OCI-LY7 (cell line): Measurements from ENCODE around the gene PAXX. TPM values are rescaled to one million over a fixed set of nuclear protein-coding genes. Genes with fewer than 3 reads are reported as not detected.

Experiments used
- BruUV-seq: library from RNA; stranded (reverse); fragments of 400-500 nt; replicated peaks from 2 replicates; lab custom pipeline; 2021; lab: Mats Ljungman, UMichigan
- CTCF ChIA-PET: fragments of 300-600 bp; sonication (Branson Sonifier 250); formaldehyde crosslinking; loops from one replicate; lab custom pipeline; 2022; ENCODE audit warnings: antibody characterized with exemption; ENCODE audit not compliant: unreplicated experiment; lab: Charles Lee
- POLR2A ChIA-PET: fragments of 300-600 bp; sonication (Branson Sonifier 250); formaldehyde crosslinking; loops from one replicate; lab custom pipeline; 2022; ENCODE audit warnings: antibody characterized with exemption; lab: Charles Lee
- DNase-seq: peaks from one replicate; pipeline ENCODE4 v3.0.0-alpha.2; 2015; ENCODE audit warnings: low spot score
- H2AFZ ChIP-seq: fragments of 200-600 bp; sonication (generic), shearing (Covaris generic); 2 replicates; pipeline ENCODE4 v1.6.1; 2014; ENCODE audit warnings: mild to moderate bottlenecking, antibody characterized with exemption, low read length, moderate library complexity
- H3K27ac ChIP-seq: fragments of 200-600 bp; sonication (generic); 2 replicates; pipeline ENCODE4 v1.5.1; 2014; ENCODE audit warnings: mixed run types, low read depth, mild to moderate bottlenecking, moderate library complexity, low read length, inconsistent platforms; ENCODE audit not compliant: poor library complexity, severe bottlenecking
- H3K36me3 ChIP-seq: fragments of 200-600 bp; sonication (generic); 2 replicates; pipeline ENCODE4 v1.6.1; 2014; ENCODE audit warnings: mild to moderate bottlenecking, antibody characterized with exemption, low read length, moderate library complexity, mixed read lengths; ENCODE audit not compliant: insufficient read depth
- H3K4me1 ChIP-seq: fragments of 200-600 bp; sonication (generic); 2 replicates; pipeline ENCODE4 v1.5.1; 2014; ENCODE audit warnings: mild to moderate bottlenecking, low read length; ENCODE audit not compliant: insufficient read depth, poor library complexity, severe bottlenecking
- H3K4me2 ChIP-seq: fragments of 200-600 bp; sonication (generic); 2 replicates; pipeline ENCODE4 v1.6.1; 2014; ENCODE audit warnings: mild to moderate bottlenecking, low read length
- H3K4me3 ChIP-seq: fragments of 200-600 bp; sonication (generic); 2 replicates; pipeline ENCODE4 v1.5.1; 2014; ENCODE audit warnings: mild to moderate bottlenecking, low read depth, low read length; ENCODE audit not compliant: poor library complexity, severe bottlenecking
- H3K79me2 ChIP-seq: fragments of 200-600 bp; sonication (generic); 2 replicates; pipeline ENCODE4 v1.6.1; 2016; ENCODE audit warnings: low read depth, mild to moderate bottlenecking, low read length, moderate library complexity, mixed read lengths; ENCODE audit not compliant: insufficient read depth
- H3K9me2 ChIP-seq: fragments of 200-600 bp; sonication (generic); 2 replicates; pipeline ENCODE4 v1.6.1; 2016; ENCODE audit warnings: mild to moderate bottlenecking, low read length, mixed read lengths; ENCODE audit not compliant: insufficient read depth
- H3K9me3 ChIP-seq: fragments of 200-600 bp; sonication (generic); 2 replicates; pipeline ENCODE4 v1.6.1; 2014; ENCODE audit warnings: mild to moderate bottlenecking, mixed run types, low read length, mixed read lengths
- H4K20me1 ChIP-seq: fragments of 200-600 bp; sonication (generic); 2 replicates; pipeline ENCODE4 v1.6.1; 2014; ENCODE audit warnings: mild to moderate bottlenecking, antibody characterized with exemption, low read length, moderate library complexity, mixed read lengths; ENCODE audit not compliant: insufficient read depth
- CTCF ChIP-seq: fragments of 200-600 bp; sonication (generic); conservative IDR thresholded peaks from 2 replicates; pipeline ENCODE4 v1.5.1; 2014; ENCODE audit warnings: mild to moderate bottlenecking, antibody characterized with exemption, low read length, moderate library complexity, mixed read lengths
- EZH2phosphoT487 ChIP-seq: fragments of 200-600 bp; sonication (generic); IDR thresholded peaks from 2 replicates; pipeline ENCODE4 v1.6.1; 2018; ENCODE audit warnings: low read depth, borderline replicate concordance, mild to moderate bottlenecking, mixed run types, antibody characterized with exemption, low read length, moderate library complexity, mixed read lengths
- intact Hi-C: fragments of 100-400 bp; cut with micrococcal nuclease; formaldehyde crosslinking; loops from one replicate; pipeline ENCODE4 v1.10.0; 2022; ENCODE audit not compliant: unreplicated experiment
- total RNA-seq, 2 experiments: library from RNA; depleted of rRNA in 1 of 2; stranded (reverse); fragments of >200 nt in 1 of 2; shearing (Covaris generic) in 1 of 2; gene quantifications; 2 replicates each; pipeline ENCODE4 v1.2.3, GENCODE V29; 2014 to 2022

The PAXX gene
- total RNA-seq, 2 experiments from 2014 or later: 45.7 to 63.5 TPM

DNA sequence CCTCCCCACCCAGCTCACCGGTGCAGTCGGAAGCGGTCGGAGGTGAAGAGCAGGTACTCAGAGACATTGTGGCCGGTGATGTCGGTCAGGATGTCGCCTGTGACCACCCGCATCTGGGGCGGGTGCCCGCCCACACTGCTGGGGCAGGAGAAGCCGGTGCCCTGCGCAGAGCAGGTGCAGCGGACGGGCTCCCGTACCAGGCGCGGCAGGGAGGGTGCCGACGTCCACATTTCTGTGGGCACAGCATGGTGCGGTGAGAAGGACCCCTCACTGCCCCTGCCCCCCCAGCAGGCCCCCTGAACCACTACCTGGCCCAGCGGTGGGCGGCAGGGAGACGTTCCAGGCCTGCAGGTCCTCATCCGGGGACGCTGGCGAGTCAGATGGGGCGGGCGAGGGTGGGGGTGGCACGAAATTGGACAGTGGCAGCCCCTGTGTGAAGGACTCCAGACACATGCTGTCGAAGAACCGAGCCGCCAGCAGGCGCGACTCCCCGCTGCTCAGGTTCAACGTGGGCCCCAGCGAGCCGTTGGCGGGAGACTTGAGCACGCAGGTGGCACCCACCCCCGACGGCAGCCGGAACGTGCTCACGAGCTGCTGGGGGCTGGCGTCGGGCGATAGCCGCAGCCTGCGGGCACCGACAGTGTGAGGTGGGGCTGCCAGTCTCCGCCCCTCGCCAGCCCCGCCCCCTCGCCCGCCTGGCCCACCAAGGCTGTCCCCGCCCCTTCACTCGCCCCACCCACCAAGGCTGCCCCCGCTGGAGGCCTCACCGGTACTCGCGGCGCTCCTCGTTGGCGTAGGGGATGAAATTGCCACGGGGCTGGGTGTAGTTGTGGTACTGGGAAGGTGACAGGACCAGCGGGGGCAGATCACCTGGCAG is 20.7 kb downstream of the PAXX start:
- no peak overlapping the region for H3K4me3 ChIP-seq
- no peak overlapping the region for H3K4me2 ChIP-seq
- POLR2A ChIA-PET: no interaction called here
- no peak overlapping the region for H3K27ac ChIP-seq
- no peak for TF ChIP-seq CTCF
- TF ChIP-seq EZH2phosphoT487: no peak
- intact Hi-C loops: no loop called here
- H2AFZ ChIP-seq: no peak overlapping the region
- no TSS peak for BruUV-seq
- DNase-seq: no peak
- H3K9me2 ChIP-seq: no peaks in the 10 kb centered on the region
- CTCF ChIA-PET: interaction anchor here (0.6 kb wide), 1 partner anchor 24 kb away, joined by 3 read pairs; no protein-coding TSS in a partner anchor
- no peaks in the 10 kb centered on the region for H3K79me2 ChIP-seq
- H3K9me3 ChIP-seq: no peaks in the 10 kb centered on the region
- H3K36me3 ChIP-seq: no peaks in the 10 kb centered on the region
- no peaks in the 10 kb centered on the region for H4K20me1 ChIP-seq
- peaks cover 4% of the 10 kb centered on the region for H3K4me1 ChIP-seq

DNA sequence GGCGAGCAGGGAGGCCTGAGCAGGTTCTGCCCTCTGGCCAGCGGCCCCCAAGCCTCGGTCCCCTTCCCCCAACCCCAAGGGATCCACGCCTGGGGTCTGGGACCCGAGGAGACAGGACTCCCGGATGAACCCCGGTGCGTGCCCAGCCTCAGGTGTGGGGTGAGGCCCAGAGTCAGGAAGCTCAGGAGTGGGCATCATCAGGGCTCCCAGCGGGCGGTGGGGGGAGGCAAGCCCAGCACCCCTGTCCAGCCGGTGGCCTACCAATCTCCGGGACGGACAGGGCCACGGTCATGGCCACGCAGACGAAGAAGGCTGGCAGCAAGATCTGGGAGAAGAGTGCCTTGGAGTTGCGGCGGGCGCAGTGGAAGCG is 21.3 kb downstream of the PAXX start:
- Histone ChIP-seq H3K9me3 (no peaks in the 10 kb centered on the region), H3K9me2 (no peaks in the 10 kb centered on the region), H3K4me2 (no peak overlapping the region), H3K79me2 (no peaks in the 10 kb centered on the region), H3K4me1 (peaks cover 4% of the 10 kb centered on the region), H4K20me1 (no peaks in the 10 kb centered on the region), H3K27ac (no peak overlapping the region), H2AFZ (no peak overlapping the region), H3K36me3 (no peaks in the 10 kb centered on the region), H3K4me3 (no peak overlapping the region)
- TF ChIP-seq EZH2phosphoT487 (no peak), CTCF (no peak)
- no peak for DNase-seq
- POLR2A ChIA-PET: no interaction called here
- intact Hi-C loops: no loop called here
- no TSS peak for BruUV-seq
- CTCF ChIA-PET: no interaction called here

- no peak overlapping the region for H3K4me2 ChIP-seq
- H3K4me3 ChIP-seq: no peak overlapping the region
- H3K4me1 ChIP-seq: peaks cover 1% of the 10 kb centered on the region
- CTCF ChIA-PET: no interaction called here
- H3K9me3 ChIP-seq: no peaks in the 10 kb centered on the region
- intact Hi-C loops: no loop called here
- no peaks in the 10 kb centered on the region for H3K9me2 ChIP-seq
- H3K27ac ChIP-seq: no peak overlapping the region
- no peak for DNase-seq
- H3K36me3 ChIP-seq: no peaks in the 10 kb centered on the region
- no peaks in the 10 kb centered on the region for H3K79me2 ChIP-seq
- TF ChIP-seq CTCF (no peak), EZH2phosphoT487 (no peak)
- no TSS peak for BruUV-seq
- no peak overlapping the region for H2AFZ ChIP-seq
- H4K20me1 ChIP-seq: no peaks in the 10 kb centered on the region
- POLR2A ChIA-PET: no interaction called here
Observed at GRCh38 chr9:137014166-137014565, 21.9 kb downstream of the PAXX start.
